ENCODE measurements around the gene HOXA4. TPM values are rescaled to one million over a fixed set of nuclear protein-coding genes. Genes with fewer than 3 reads are reported as not detected.

Gene HOXA4
- polyA plus RNA-seq, 3 donors = 0.48 TPM; not detected in 2

GRCh38 chr7:27141923-27142579 is 11.5 kb upstream of the HOXA4 start:
- Histone ChIP-seq H2AFZ (ENCODE audit: insufficient read depth, low read depth, low read length, poor library complexity, severe bottlenecking) (peak overlapping the region; percentile 53), H3K27ac (ENCODE audit: low read depth in 1 of 2, low read length in 2 of 2) (no peak overlapping the region), H3K4me2 (replicated peaks; ENCODE audit: extremely low read depth, low read length, poor library complexity, severe bottlenecking) (peak overlapping the region; percentile 67), H3K36me3 (replicated peaks in 1 of 2; ENCODE audit: control insufficient read depth in 1 of 2, insufficient read depth in 2 of 2, low read length in 2 of 2) (no peaks in the 10 kb centered on the region), H3K27me3 (ENCODE audit: control insufficient read depth in 2 of 2, insufficient read depth in 2 of 2, low read length in 2 of 2) (peaks cover 18 to 51% of the 10 kb centered on the region in 2 donors), H3K9me3 (replicated peaks in 1 of 2; ENCODE audit: control insufficient read depth in 1 of 2, insufficient read depth in 1 of 2, low read length in 2 of 2) (peaks cover 14 to 22% of the 10 kb centered on the region in 2 donors), H3K79me2 (ENCODE audit: insufficient read depth, low read length) (no peaks in the 10 kb centered on the region), H4K20me1 (ENCODE audit: insufficient read depth, low read length) (no peaks in the 10 kb centered on the region), H3K4me1 (ENCODE audit: control insufficient read depth in 1 of 2, insufficient read depth in 2 of 2, low read length in 2 of 2) (peaks cover 3 to 4% of the 10 kb centered on the region in 2 donors), H3K9ac (ENCODE audit: insufficient read depth, low read length, poor library complexity, severe bottlenecking) (no peak overlapping the region), H3K4me3 (replicated peaks in 1 of 3; ENCODE audit: low read depth in 2 of 3, low read length in 3 of 3) (peak overlapping the region; percentile 27 to 70 (median 29))
- TF ChIP-seq, protein P1, sequence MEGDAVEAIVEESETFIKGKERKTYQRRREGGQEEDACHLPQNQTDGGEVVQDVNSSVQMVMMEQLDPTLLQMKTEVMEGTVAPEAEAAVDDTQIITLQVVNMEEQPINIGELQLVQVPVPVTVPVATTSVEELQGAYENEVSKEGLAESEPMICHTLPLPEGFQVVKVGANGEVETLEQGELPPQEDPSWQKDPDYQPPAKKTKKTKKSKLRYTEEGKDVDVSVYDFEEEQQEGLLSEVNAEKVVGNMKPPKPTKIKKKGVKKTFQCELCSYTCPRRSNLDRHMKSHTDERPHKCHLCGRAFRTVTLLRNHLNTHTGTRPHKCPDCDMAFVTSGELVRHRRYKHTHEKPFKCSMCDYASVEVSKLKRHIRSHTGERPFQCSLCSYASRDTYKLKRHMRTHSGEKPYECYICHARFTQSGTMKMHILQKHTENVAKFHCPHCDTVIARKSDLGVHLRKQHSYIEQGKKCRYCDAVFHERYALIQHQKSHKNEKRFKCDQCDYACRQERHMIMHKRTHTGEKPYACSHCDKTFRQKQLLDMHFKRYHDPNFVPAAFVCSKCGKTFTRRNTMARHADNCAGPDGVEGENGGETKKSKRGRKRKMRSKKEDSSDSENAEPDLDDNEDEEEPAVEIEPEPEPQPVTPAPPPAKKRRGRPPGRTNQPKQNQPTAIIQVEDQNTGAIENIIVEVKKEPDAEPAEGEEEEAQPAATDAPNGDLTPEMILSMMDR (IDR thresholded peaks at IDR 0.05) = no peak
- peak overlapping the region in 1 of 7 donors; percentile 76 for H3K27ac Mint-ChIP-seq
- peaks cover under 1 to 5% of the 10 kb centered on the region in 2 donors for H3K36me3 Mint-ChIP-seq
- DNase-seq = no peak
- peak overlapping the region; percentile 81 to 88 for H3K4me3 Mint-ChIP-seq
- H3K4me1 Mint-ChIP-seq = peaks cover 11% of the 10 kb centered on the region
- intact Hi-C loops (cut with micrococcal nuclease) = loop anchor here in 1 of 2 donors (5.0 kb wide), 1 partner anchor 280 kb away; the partner anchor contains the start of gene SKAP2
- H3K9me3 Mint-ChIP-seq = peaks cover 13 to 39% (median 31%) of the 10 kb centered on the region in 7 donors
- peaks cover 39 to 59% (median 48%) of the 10 kb centered on the region in 3 donors for H3K27me3 Mint-ChIP-seq (ENCODE audit: low read depth in 3 of 3)
- 86% methylated on average over 29 of the region's 30 CpGs for WGBS (ENCODE audit: insufficient coverage)

GRCh38 chr7:27141137-27141922 is 10.8 kb upstream of the HOXA4 start:
- Histone ChIP-seq H3K79me2 (ENCODE audit: insufficient read depth, low read length) (no peaks in the 10 kb centered on the region), H3K9me3 (replicated peaks in 1 of 2; ENCODE audit: control insufficient read depth in 1 of 2, insufficient read depth in 1 of 2, low read length in 2 of 2) (peaks cover 6 to 22% of the 10 kb centered on the region in 2 donors), H4K20me1 (ENCODE audit: insufficient read depth, low read length) (no peaks in the 10 kb centered on the region), H3K4me1 (ENCODE audit: control insufficient read depth in 1 of 2, insufficient read depth in 2 of 2, low read length in 2 of 2) (peaks cover 6 to 8% of the 10 kb centered on the region in 2 donors), H3K36me3 (replicated peaks in 1 of 2; ENCODE audit: control insufficient read depth in 1 of 2, insufficient read depth in 2 of 2, low read length in 2 of 2) (no peaks in the 10 kb centered on the region), H3K27ac (ENCODE audit: low read depth in 1 of 2, low read length in 2 of 2) (no peak overlapping the region), H3K4me2 (replicated peaks; ENCODE audit: extremely low read depth, low read length, poor library complexity, severe bottlenecking) (no peak overlapping the region), H3K27me3 (ENCODE audit: control insufficient read depth in 2 of 2, insufficient read depth in 2 of 2, low read length in 2 of 2) (peaks cover 14 to 51% of the 10 kb centered on the region in 2 donors), H2AFZ (ENCODE audit: insufficient read depth, low read depth, low read length, poor library complexity, severe bottlenecking) (no peak overlapping the region), H3K9ac (ENCODE audit: insufficient read depth, low read length, poor library complexity, severe bottlenecking) (no peak overlapping the region), H3K4me3 (replicated peaks in 1 of 3; ENCODE audit: low read depth in 2 of 3, low read length in 3 of 3) (peak overlapping the region in 1 of 3 experiments; percentile 70)
- Mint-ChIP-seq H3K27ac (no peak overlapping the region), H3K4me3 (peak overlapping the region; percentile 81 to 88), H3K9me3 (peaks cover 13 to 39% (median 26%) of the 10 kb centered on the region in 7 donors), H3K36me3 (no peaks in the 10 kb centered on the region), H3K27me3 (ENCODE audit: low read depth in 3 of 3) (peaks cover 31 to 57% (median 41%) of the 10 kb centered on the region in 3 donors), H3K4me1 (peaks cover 13% of the 10 kb centered on the region)
- intact Hi-C loops (cut with micrococcal nuclease) = loop anchor here in 1 of 2 donors (5.0 kb wide), 1 partner anchor 279 kb away; the partner anchor contains the start of gene SKAP2
- 96% methylated on average over 13 of the region's 18 CpGs for WGBS (ENCODE audit: insufficient coverage)
- DNase-seq = no peak
- TF ChIP-seq, protein P1 (IDR thresholded peaks at IDR 0.05) = no peak
